Ascending aorta (tissue), 2 donors: Measurements from ENCODE around the gene CAND2. TPM values are rescaled to one million over a fixed set of nuclear protein-coding genes. Genes with fewer than 3 reads are reported as not detected.
"Not testable (repeated sequence)": the region's sequence is repeated elsewhere in the genome, so short reads cannot be mapped to it uniquely, and the experiment has no call there.

Experiments used
- DNase-seq, 2 donors: peaks; one replicate each; pipeline ENCODE4 v3.0.0-alpha.2; 2019; ENCODE audit warnings: low spot score in 2 of 2
- H3K27ac ChIP-seq, 2 donors: fragments of 200-600 bp; sonication (generic); one replicate each; pipeline ENCODE4 v1.5.1; 2016 to 2017; ENCODE audit warnings: mild to moderate bottlenecking in 1 of 2
- H3K27me3 ChIP-seq: fragments of 200-600 bp; sonication (generic); one replicate; pipeline ENCODE4 v1.5.1; 2017
- H3K36me3 ChIP-seq, 2 donors: fragments of 200-600 bp; sonication (generic); one replicate each; pipeline ENCODE4 v1.5.1; 2016
- H3K4me1 ChIP-seq, 2 donors: fragments of 200-600 bp; sonication (generic); one replicate each; pipeline ENCODE4 v1.5.1; 2016 to 2017; ENCODE audit warnings: mild to moderate bottlenecking in 1 of 2
- H3K4me3 ChIP-seq, 2 donors: fragments of 200-600 bp; sonication (generic); one replicate each; pipeline ENCODE4 v1.5.1; 2016 to 2017; ENCODE audit warnings: mild to moderate bottlenecking in 1 of 2
- H3K9me3 ChIP-seq, 2 donors: fragments of 200-600 bp; sonication (generic); one replicate each; pipeline ENCODE4 v1.5.1; 2016
- CTCF ChIP-seq, 3 experiments: fragments of 200-600 bp in 2 of 3; fragments of 450-650 bp in 1 of 3; sonication (generic) in 2 of 3; IDR thresholded peaks; one replicate each; pipeline ENCODE4 v1.5.1; 2016 to 2019; ENCODE audit warnings: antibody characterized with exemption in 3 of 3, mild to moderate bottlenecking in 1 of 3, moderate library complexity in 1 of 3
- intact Hi-C: fragments of 100-400 bp; cut with DNase I; formaldehyde crosslinking; loops from one replicate; pipeline ENCODE4 v1.15.1; 2023
- total RNA-seq: library from RNA; depleted of rRNA; stranded (reverse); fragments of >200 nt; gene quantifications from one replicate; pipeline ENCODE4 v1.1.0, GENCODE V29; 2016

The CAND2 gene
- total RNA-seq, 1 donor from 2014 or later: 14.4 TPM

- H3K4me1 ChIP-seq: no peaks in the 10 kb centered on the region
- no peak for TF ChIP-seq CTCF (IDR thresholded peaks at IDR 0.05)
- intact Hi-C loops: no loop called here
- no peak overlapping the region for H3K4me3 ChIP-seq
- H3K27ac ChIP-seq: no peak overlapping the region
- no peaks in the 10 kb centered on the region for H3K27me3 ChIP-seq
- H3K36me3 ChIP-seq: no peaks in the 10 kb centered on the region
- DNase-seq: no peak
- H3K9me3 ChIP-seq: no peaks in the 10 kb centered on the region
Observed at GRCh38 chr3:12772462-12772861, 24.0 kb upstream of the CAND2 start.

- intact Hi-C loops: no loop called here
- Histone ChIP-seq H3K9me3 (no peaks in the 10 kb centered on the region), H3K4me3 (no peak overlapping the region), H3K4me1 (no peaks in the 10 kb centered on the region), H3K27ac (no peak overlapping the region), H3K36me3 (no peaks in the 10 kb centered on the region), H3K27me3 (no peaks in the 10 kb centered on the region)
- no peak for DNase-seq
- no peak for TF ChIP-seq CTCF (IDR thresholded peaks at IDR 0.05)
Observed at GRCh38 chr3:12773030-12773709, 23.3 kb upstream of the CAND2 start.

- intact Hi-C loops: no loop called here
- Histone ChIP-seq H3K4me3 (no peak overlapping the region), H3K36me3 (no peaks in the 10 kb centered on the region), H3K4me1 (no peaks in the 10 kb centered on the region), H3K27ac (no peak overlapping the region), H3K9me3 (no peaks in the 10 kb centered on the region), H3K27me3 (no peaks in the 10 kb centered on the region)
- no peak for DNase-seq
- TF ChIP-seq CTCF (IDR thresholded peaks at IDR 0.05): no peak
Observed at GRCh38 chr3:12773710-12774086, 22.8 kb upstream of the CAND2 start.

GRCh38 chr3:12774619-12775018, 21.9 kb upstream of the CAND2 start:
- intact Hi-C loops: no loop called here
- Histone ChIP-seq H3K27ac (no peak overlapping the region), H3K4me1 (no peaks in the 10 kb centered on the region), H3K36me3 (no peaks in the 10 kb centered on the region), H3K27me3 (no peaks in the 10 kb centered on the region), H3K9me3 (no peaks in the 10 kb centered on the region), H3K4me3 (no peak overlapping the region)
- no peak for DNase-seq
- no peak for TF ChIP-seq CTCF (IDR thresholded peaks at IDR 0.05)

- H3K27me3 ChIP-seq: no peaks in the 10 kb centered on the region
- intact Hi-C loops: no loop called here
- H3K36me3 ChIP-seq: no peaks in the 10 kb centered on the region
- H3K9me3 ChIP-seq: no peaks in the 10 kb centered on the region
- no peaks in the 10 kb centered on the region for H3K4me1 ChIP-seq
- no peak overlapping the region for H3K27ac ChIP-seq
- H3K4me3 ChIP-seq: no peak overlapping the region
- no peak for DNase-seq
- TF ChIP-seq CTCF (IDR thresholded peaks at IDR 0.05): no peak
Observed at GRCh38 chr3:12775226-12775625, 21.3 kb upstream of the CAND2 start.

- intact Hi-C loops, H3K36me3 ChIP-seq, H3K9me3 ChIP-seq, H3K4me3 ChIP-seq, DNase-seq, H3K27me3 ChIP-seq, H3K4me1 ChIP-seq, H3K27ac ChIP-seq: not testable (repeated sequence)
Observed at GRCh38 chr3:12775970-12776369, 20.5 kb upstream of the CAND2 start.
